ENCODE results near the gene ARL6IP4.

The ARL6IP4 gene

GRCh38 chr12:122942637-122943036 is 37.8 kb upstream of the ARL6IP4 start:
- H3K9me3 Mint-ChIP-seq: no peaks in the 10 kb centered on the region
- TF ChIP-seq CTCF (IDR thresholded peaks at IDR 0.05): no peak
- peaks cover 4% of the 10 kb centered on the region for H3K27me3 Mint-ChIP-seq (ENCODE audit: low read depth, poor library complexity)
- H3K4me1 Mint-ChIP-seq: peaks cover 34% of the 10 kb centered on the region
- no peaks in the 10 kb centered on the region for H3K36me3 Mint-ChIP-seq (ENCODE audit: low read depth)
- no peak overlapping the region for H3K27ac Mint-ChIP-seq
- no peak for DNase-seq
- H3K4me3 Mint-ChIP-seq: no peak overlapping the region

GRCh38 chr12:122943196-122943595 is 37.3 kb upstream of the ARL6IP4 start:
- peaks cover 36% of the 10 kb centered on the region for H3K4me1 Mint-ChIP-seq
- H3K36me3 Mint-ChIP-seq (ENCODE audit: low read depth): no peaks in the 10 kb centered on the region
- no peak overlapping the region for H3K4me3 Mint-ChIP-seq
- H3K27ac Mint-ChIP-seq: peak overlapping the region; percentile 94
- TF ChIP-seq CTCF (IDR thresholded peaks at IDR 0.05): no peak
- H3K9me3 Mint-ChIP-seq: no peaks in the 10 kb centered on the region
- peaks cover 4% of the 10 kb centered on the region for H3K27me3 Mint-ChIP-seq (ENCODE audit: low read depth, poor library complexity)
- no peak for DNase-seq

DNA sequence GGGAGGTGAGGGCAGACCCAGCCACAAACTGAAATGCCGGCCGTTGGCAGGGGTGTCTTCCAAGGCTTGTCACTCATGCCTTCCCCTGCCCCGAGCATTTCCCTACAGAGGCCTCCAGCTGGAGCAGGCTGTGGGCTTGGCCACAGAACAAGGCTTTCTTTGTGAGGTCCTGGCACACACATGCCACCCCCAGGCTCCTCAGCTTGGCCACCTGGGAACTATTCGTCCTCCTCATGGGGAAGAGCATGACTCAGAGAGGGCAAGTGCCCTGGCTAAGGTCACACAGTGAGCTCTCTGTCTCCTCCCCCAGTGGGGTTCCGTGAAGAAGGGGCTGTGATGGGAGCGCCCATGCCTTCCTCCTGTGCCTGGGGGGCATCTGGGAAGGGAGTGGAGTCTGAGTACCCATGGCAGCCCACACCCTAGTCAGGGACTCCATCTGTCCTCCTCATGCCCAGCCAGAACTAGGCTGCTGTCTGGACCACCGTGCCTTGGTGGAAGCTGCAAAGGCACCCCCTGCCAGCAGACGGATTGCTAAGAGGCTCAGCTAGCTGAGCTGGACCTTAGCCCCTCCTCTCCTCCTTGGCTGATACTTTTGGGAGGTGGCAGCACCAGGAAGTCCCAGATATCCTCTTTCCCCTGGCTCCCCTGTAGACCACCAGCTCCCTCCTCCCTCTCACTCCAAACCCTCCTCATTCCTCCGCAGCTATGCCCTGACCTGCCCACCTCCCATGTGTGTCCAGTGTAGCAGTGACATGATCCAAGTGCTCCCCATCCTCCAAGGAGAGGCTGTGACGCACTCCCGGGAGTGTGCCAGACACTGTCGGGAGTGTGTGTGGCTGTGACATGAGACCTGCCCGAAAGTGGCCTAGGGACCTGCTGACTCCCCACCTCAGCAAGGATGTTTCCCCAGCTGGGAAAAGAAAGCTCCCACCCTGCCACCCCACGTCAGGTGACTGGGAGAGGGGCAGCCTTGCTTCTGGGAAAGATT is 35.6 kb upstream of the ARL6IP4 start:
- no peaks in the 10 kb centered on the region for H3K36me3 Mint-ChIP-seq (ENCODE audit: low read depth)
- no peaks in the 10 kb centered on the region for H3K9me3 Mint-ChIP-seq
- peaks cover 38% of the 10 kb centered on the region for H3K4me1 Mint-ChIP-seq
- no peak for DNase-seq
- H3K4me3 Mint-ChIP-seq: no peak overlapping the region
- peaks cover 4% of the 10 kb centered on the region for H3K27me3 Mint-ChIP-seq (ENCODE audit: low read depth, poor library complexity)
- no peak overlapping the region for H3K27ac Mint-ChIP-seq
- TF ChIP-seq CTCF (IDR thresholded peaks at IDR 0.05): no peak

- no peak for DNase-seq
- Mint-ChIP-seq H3K9me3 (no peaks in the 10 kb centered on the region), H3K27me3 (ENCODE audit: low read depth, poor library complexity) (peaks cover 7% of the 10 kb centered on the region), H3K36me3 (ENCODE audit: low read depth) (no peaks in the 10 kb centered on the region), H3K27ac (peak overlapping the region; percentile 57), H3K4me3 (no peak overlapping the region), H3K4me1 (peaks cover 38% of the 10 kb centered on the region)
- TF ChIP-seq CTCF (IDR thresholded peaks at IDR 0.05): no peak
Observed at GRCh38 chr12:122946690-122947341, 33.7 kb upstream of the ARL6IP4 start.

- no peak for DNase-seq
- Mint-ChIP-seq H3K27ac (peak overlapping the region; percentile 57), H3K27me3 (ENCODE audit: low read depth, poor library complexity) (peaks cover 7% of the 10 kb centered on the region), H3K4me1 (peaks cover 38% of the 10 kb centered on the region), H3K36me3 (ENCODE audit: low read depth) (no peaks in the 10 kb centered on the region), H3K9me3 (no peaks in the 10 kb centered on the region), H3K4me3 (no peak overlapping the region)
- no peak for TF ChIP-seq CTCF (IDR thresholded peaks at IDR 0.05)
Observed at GRCh38 chr12:122947352-122947792, 33.1 kb upstream of the ARL6IP4 start.
